HCT116 (cell line): ENCODE measurements around the gene CRACR2A. TPM values are rescaled to one million over a fixed set of nuclear protein-coding genes. Genes with fewer than 3 reads are reported as not detected.

Experiments used
- ATF3 ChIP-seq: IDR thresholded peaks from 2 replicates; pipeline ENCODE4 v1.6.1; 2012
- CBX3 ChIP-seq: IDR thresholded peaks from 2 replicates; pipeline ENCODE4 v1.6.1; 2012; ENCODE audit warnings: low read depth
- ELF1 ChIP-seq: IDR thresholded peaks from 2 replicates; pipeline ENCODE4 v1.6.1; 2012; ENCODE audit warnings: low read depth, borderline replicate concordance
- JUND ChIP-seq: IDR thresholded peaks from 2 replicates; pipeline ENCODE4 v1.6.1; 2012
- TCF7L2 ChIP-seq: IDR thresholded peaks from 2 replicates; pipeline ENCODE4 v1.7.0; 2011; ENCODE audit warnings: borderline replicate concordance, inconsistent platforms; ENCODE audit not compliant: insufficient read depth, insufficient read length; ENCODE audit errors: extremely low read depth
- ZBTB33 ChIP-seq: IDR thresholded peaks from 2 replicates; pipeline ENCODE4 v1.6.1; 2011; ENCODE audit warnings: mild to moderate bottlenecking, low read length, moderate library complexity; ENCODE audit not compliant: insufficient replicate concordance; ENCODE audit errors: extremely low read depth
- total RNA-seq: library from RNA; stranded (reverse); gene quantifications from one replicate; pipeline ENCODE4 v1.2.1, GENCODE V29; 2021; ENCODE audit not compliant: unreplicated experiment
- TF ChIP-seq, protein P1 (sequence below): IDR thresholded peaks from 2 replicates; pipeline ENCODE4 v1.6.1; 2012; ENCODE audit warnings: low read depth

Gene CRACR2A
- total RNA-seq, 1 experiment from 2014 or later = 18.4 TPM

DNA sequence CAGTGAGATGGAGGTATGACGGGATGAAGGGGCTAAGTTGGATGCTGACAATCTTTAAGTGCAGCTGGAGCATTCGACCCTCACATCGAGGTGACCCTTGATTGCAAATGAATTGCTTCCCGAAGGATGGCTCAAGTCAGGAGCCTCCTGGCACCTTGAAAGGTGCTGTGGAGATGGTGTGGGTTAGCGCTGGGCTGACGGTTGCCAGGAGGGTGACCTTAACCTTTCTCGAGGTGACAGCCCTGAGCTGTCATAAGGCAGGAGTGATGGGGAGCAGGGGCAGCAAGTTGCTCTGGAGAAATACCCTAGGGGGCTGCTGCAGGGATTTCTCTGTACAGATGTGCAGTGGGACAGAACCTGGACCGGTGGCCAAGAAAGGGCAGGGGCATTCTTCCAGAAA, 122.8 kb downstream of the CRACR2A start (continued):
- TF ChIP-seq, protein P1, sequence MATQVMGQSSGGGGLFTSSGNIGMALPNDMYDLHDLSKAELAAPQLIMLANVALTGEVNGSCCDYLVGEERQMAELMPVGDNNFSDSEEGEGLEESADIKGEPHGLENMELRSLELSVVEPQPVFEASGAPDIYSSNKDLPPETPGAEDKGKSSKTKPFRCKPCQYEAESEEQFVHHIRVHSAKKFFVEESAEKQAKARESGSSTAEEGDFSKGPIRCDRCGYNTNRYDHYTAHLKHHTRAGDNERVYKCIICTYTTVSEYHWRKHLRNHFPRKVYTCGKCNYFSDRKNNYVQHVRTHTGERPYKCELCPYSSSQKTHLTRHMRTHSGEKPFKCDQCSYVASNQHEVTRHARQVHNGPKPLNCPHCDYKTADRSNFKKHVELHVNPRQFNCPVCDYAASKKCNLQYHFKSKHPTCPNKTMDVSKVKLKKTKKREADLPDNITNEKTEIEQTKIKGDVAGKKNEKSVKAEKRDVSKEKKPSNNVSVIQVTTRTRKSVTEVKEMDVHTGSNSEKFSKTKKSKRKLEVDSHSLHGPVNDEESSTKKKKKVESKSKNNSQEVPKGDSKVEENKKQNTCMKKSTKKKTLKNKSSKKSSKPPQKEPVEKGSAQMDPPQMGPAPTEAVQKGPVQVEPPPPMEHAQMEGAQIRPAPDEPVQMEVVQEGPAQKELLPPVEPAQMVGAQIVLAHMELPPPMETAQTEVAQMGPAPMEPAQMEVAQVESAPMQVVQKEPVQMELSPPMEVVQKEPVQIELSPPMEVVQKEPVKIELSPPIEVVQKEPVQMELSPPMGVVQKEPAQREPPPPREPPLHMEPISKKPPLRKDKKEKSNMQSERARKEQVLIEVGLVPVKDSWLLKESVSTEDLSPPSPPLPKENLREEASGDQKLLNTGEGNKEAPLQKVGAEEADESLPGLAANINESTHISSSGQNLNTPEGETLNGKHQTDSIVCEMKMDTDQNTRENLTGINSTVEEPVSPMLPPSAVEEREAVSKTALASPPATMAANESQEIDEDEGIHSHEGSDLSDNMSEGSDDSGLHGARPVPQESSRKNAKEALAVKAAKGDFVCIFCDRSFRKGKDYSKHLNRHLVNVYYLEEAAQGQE = no peak
- TF ChIP-seq JUND = no peak
- TF ChIP-seq ATF3 = no peak
- TF ChIP-seq TCF7L2 = no peak
- no peak for TF ChIP-seq ELF1
- no peak for TF ChIP-seq ZBTB33
- no peak for TF ChIP-seq CBX3
